GM23338 (cell line): ENCODE results near the gene MTR. TPM values are rescaled to one million over a fixed set of nuclear protein-coding genes. Genes with fewer than 3 reads are reported as not detected.

Experiments used
- ATAC-seq: fragments of 200-7000 bp; cut with Tn5 transposase; 3 replicates; pipeline ENCODE4 v1.9.1; 2020
- DNase-seq: peaks from one replicate; pipeline ENCODE4 v3.0.0-alpha.2; 2015; ENCODE audit warnings: low spot score
- H2AFZ ChIP-seq: fragments of 200-600 bp; sonication (generic); 2 replicates; pipeline ENCODE4 v1.8.0; 2016; ENCODE audit warnings: antibody characterized with exemption, mild to moderate bottlenecking, moderate library complexity
- H3F3A ChIP-seq: fragments of 200-600 bp; sonication (generic); replicated peaks from 2 replicates; pipeline ENCODE4 v1.8.0; 2017; ENCODE audit warnings: antibody characterized with exemption, mixed run types, low read depth
- H3K27ac ChIP-seq: fragments of 200-600 bp; sonication (generic); 2 replicates; pipeline ENCODE4 v1.6.1; 2016; ENCODE audit warnings: low read depth
- H3K27me3 ChIP-seq: fragments of 200-600 bp; sonication (generic); 2 replicates; pipeline ENCODE4 v1.8.0; 2016; ENCODE audit warnings: mild to moderate bottlenecking, mixed run types, moderate library complexity; ENCODE audit not compliant: insufficient read depth
- H3K36me3 ChIP-seq: fragments of 200-600 bp; sonication (generic); 2 replicates; pipeline ENCODE4 v1.8.0; 2016; ENCODE audit warnings: mild to moderate bottlenecking; ENCODE audit not compliant: insufficient read depth
- H3K4me1 ChIP-seq: fragments of 200-600 bp; sonication (generic); 2 replicates; pipeline ENCODE4 v1.8.0; 2016; ENCODE audit warnings: mild to moderate bottlenecking, moderate library complexity; ENCODE audit not compliant: insufficient read depth
- H3K4me2 ChIP-seq: fragments of 200-600 bp; sonication (generic); 2 replicates; pipeline ENCODE4 v1.7.1; 2017; ENCODE audit warnings: mixed run types
- H3K4me3 ChIP-seq: fragments of 200-600 bp; sonication (generic); 2 replicates; pipeline ENCODE4 v1.6.1; 2016; ENCODE audit warnings: mixed run types
- H3K79me2 ChIP-seq: fragments of 200-600 bp; sonication (generic); replicated peaks from 2 replicates; pipeline ENCODE4 v1.8.0; 2017; ENCODE audit warnings: mild to moderate bottlenecking; ENCODE audit not compliant: insufficient read depth
- H3K9me2 ChIP-seq: fragments of 200-600 bp; sonication (generic); 2 replicates; pipeline ENCODE4 v1.8.0; 2017; ENCODE audit not compliant: insufficient read depth
- H4K20me1 ChIP-seq: fragments of 200-600 bp; sonication (generic); replicated peaks from 2 replicates; pipeline ENCODE4 v1.8.0; 2017; ENCODE audit warnings: mild to moderate bottlenecking; ENCODE audit not compliant: insufficient read depth
- H3K27ac Mint-ChIP-seq: 2 replicates; pipeline ENCODE4 v1.8.0; 2020; ENCODE audit warnings: inconsistent platforms, mild to moderate bottlenecking, moderate library complexity, mixed read lengths
- H3K27me3 Mint-ChIP-seq: 3 replicates; pipeline ENCODE4 v1.8.0; 2022; ENCODE audit warnings: low read depth, mild to moderate bottlenecking, moderate library complexity, mixed read lengths, inconsistent platforms; ENCODE audit not compliant: insufficient read depth, poor library complexity
- H3K36me3 Mint-ChIP-seq: 3 replicates; pipeline ENCODE4 v1.8.0; 2021; ENCODE audit warnings: low read depth, mild to moderate bottlenecking, inconsistent platforms, moderate library complexity, mixed read lengths
- H3K4me1 Mint-ChIP-seq: 3 replicates; pipeline ENCODE4 v1.8.0; 2020; ENCODE audit warnings: mild to moderate bottlenecking, inconsistent platforms, mixed read lengths
- H3K4me3 Mint-ChIP-seq: 3 replicates; pipeline ENCODE4 v1.8.0; 2021; ENCODE audit warnings: moderate library complexity, mild to moderate bottlenecking, inconsistent platforms, mixed read lengths
- H3K9me3 Mint-ChIP-seq: 3 replicates; pipeline ENCODE4 v1.8.0; 2020; ENCODE audit warnings: moderate library complexity, mild to moderate bottlenecking, inconsistent platforms, mixed read lengths
- CTCF ChIP-seq, 2 experiments: fragments of 200-600 bp in 1 of 2; sonication (generic) in 1 of 2; conservative IDR thresholded peaks; 2 replicates each; pipeline versions ENCODE4 v1.5.1 to v1.6.1; 2016 to 2017; ENCODE audit warnings: antibody characterized with exemption in 2 of 2, low read depth in 2 of 2, mild to moderate bottlenecking in 2 of 2, moderate library complexity in 1 of 2
- EZH2phosphoT487 ChIP-seq: fragments of 200-600 bp; sonication (generic); IDR thresholded peaks from one replicate; pipeline ENCODE4 v1.8.1; 2018; ENCODE audit warnings: antibody characterized with exemption; ENCODE audit not compliant: unreplicated experiment
- JUNB ChIP-seq: IDR thresholded peaks from one replicate; pipeline ENCODE4 v1.6.1; 2016; ENCODE audit warnings: antibody characterized with exemption; ENCODE audit not compliant: unreplicated experiment
- NANOG ChIP-seq: IDR thresholded peaks from 2 replicates; pipeline ENCODE4 v1.6.1; 2016; ENCODE audit warnings: antibody characterized with exemption, borderline replicate concordance
- ZNF114 ChIP-seq: fragments of 250-450 bp; sonication (Bioruptor Pico); IDR thresholded peaks from 2 replicates; pipeline ENCODE4 v1.5.0; 2020; ENCODE audit warnings: mild to moderate bottlenecking, moderate library complexity
- polyA plus RNA-seq: library from polyadenylated mRNA; unstranded; fragments of >200 nt; fragmentation: Nextera tagmentation; extraction: Ambion mirVana; gene quantifications from 2 replicates; pipeline ENCODE4 v1.2.1, GENCODE V29; 2016
- total RNA-seq: library from RNA; depleted of rRNA; stranded (reverse); fragments of >200 nt; shearing (Covaris generic); gene quantifications from 2 replicates; pipeline ENCODE4 v1.2.3, GENCODE V29; 2014
- TF ChIP-seq, protein P1 (sequence below): fragments of 250-450 bp; sonication (Bioruptor Pico); IDR thresholded peaks from 2 replicates; pipeline ENCODE4 v1.5.0; 2020; ENCODE audit warnings: mild to moderate bottlenecking, moderate library complexity

Gene MTR
- total and polyA plus RNA-seq, 2 experiments from 2014 or later = 6.4 to 20.0 TPM

GRCh38 chr1:236830560-236830959 is 35.5 kb downstream of the MTR start:
- no peak overlapping the region for H3K4me2 ChIP-seq
- no peak overlapping the region for H3K27ac ChIP-seq
- no peak overlapping the region for H3K4me3 Mint-ChIP-seq
- no peaks in the 10 kb centered on the region for H3K79me2 ChIP-seq
- H3K9me3 Mint-ChIP-seq = no peaks in the 10 kb centered on the region
- no peaks in the 10 kb centered on the region; the same call in 1 of the 2 replicates for H4K20me1 ChIP-seq
- H3K4me1 ChIP-seq = no peaks in the 10 kb centered on the region
- H3K27me3 ChIP-seq = no peaks in the 10 kb centered on the region
- H3F3A ChIP-seq = no peaks in the 10 kb centered on the region
- H2AFZ ChIP-seq = no peak overlapping the region
- H3K36me3 Mint-ChIP-seq = peaks cover 31% of the 10 kb centered on the region; the same call in 2 of the 3 replicates
- no peak overlapping the region for H3K27ac Mint-ChIP-seq
- H3K9me2 ChIP-seq = no peaks in the 10 kb centered on the region
- DNase-seq = no peak
- H3K36me3 ChIP-seq = 0 out of 2 replicates have a peak, but pooled peaks cover 13% of the 10 kb centered on the region
- no peak overlapping the region for H3K4me3 ChIP-seq
- ATAC-seq = no peak
- H3K27me3 Mint-ChIP-seq = peaks cover 2% of the 10 kb centered on the region
- H3K4me1 Mint-ChIP-seq = no peaks in the 10 kb centered on the region
- TF ChIP-seq CTCF (conservative IDR thresholded peaks at IDR 0.05; ENCODE audit: low read depth in 2 of 2) = no peak
- TF ChIP-seq, protein P1, sequence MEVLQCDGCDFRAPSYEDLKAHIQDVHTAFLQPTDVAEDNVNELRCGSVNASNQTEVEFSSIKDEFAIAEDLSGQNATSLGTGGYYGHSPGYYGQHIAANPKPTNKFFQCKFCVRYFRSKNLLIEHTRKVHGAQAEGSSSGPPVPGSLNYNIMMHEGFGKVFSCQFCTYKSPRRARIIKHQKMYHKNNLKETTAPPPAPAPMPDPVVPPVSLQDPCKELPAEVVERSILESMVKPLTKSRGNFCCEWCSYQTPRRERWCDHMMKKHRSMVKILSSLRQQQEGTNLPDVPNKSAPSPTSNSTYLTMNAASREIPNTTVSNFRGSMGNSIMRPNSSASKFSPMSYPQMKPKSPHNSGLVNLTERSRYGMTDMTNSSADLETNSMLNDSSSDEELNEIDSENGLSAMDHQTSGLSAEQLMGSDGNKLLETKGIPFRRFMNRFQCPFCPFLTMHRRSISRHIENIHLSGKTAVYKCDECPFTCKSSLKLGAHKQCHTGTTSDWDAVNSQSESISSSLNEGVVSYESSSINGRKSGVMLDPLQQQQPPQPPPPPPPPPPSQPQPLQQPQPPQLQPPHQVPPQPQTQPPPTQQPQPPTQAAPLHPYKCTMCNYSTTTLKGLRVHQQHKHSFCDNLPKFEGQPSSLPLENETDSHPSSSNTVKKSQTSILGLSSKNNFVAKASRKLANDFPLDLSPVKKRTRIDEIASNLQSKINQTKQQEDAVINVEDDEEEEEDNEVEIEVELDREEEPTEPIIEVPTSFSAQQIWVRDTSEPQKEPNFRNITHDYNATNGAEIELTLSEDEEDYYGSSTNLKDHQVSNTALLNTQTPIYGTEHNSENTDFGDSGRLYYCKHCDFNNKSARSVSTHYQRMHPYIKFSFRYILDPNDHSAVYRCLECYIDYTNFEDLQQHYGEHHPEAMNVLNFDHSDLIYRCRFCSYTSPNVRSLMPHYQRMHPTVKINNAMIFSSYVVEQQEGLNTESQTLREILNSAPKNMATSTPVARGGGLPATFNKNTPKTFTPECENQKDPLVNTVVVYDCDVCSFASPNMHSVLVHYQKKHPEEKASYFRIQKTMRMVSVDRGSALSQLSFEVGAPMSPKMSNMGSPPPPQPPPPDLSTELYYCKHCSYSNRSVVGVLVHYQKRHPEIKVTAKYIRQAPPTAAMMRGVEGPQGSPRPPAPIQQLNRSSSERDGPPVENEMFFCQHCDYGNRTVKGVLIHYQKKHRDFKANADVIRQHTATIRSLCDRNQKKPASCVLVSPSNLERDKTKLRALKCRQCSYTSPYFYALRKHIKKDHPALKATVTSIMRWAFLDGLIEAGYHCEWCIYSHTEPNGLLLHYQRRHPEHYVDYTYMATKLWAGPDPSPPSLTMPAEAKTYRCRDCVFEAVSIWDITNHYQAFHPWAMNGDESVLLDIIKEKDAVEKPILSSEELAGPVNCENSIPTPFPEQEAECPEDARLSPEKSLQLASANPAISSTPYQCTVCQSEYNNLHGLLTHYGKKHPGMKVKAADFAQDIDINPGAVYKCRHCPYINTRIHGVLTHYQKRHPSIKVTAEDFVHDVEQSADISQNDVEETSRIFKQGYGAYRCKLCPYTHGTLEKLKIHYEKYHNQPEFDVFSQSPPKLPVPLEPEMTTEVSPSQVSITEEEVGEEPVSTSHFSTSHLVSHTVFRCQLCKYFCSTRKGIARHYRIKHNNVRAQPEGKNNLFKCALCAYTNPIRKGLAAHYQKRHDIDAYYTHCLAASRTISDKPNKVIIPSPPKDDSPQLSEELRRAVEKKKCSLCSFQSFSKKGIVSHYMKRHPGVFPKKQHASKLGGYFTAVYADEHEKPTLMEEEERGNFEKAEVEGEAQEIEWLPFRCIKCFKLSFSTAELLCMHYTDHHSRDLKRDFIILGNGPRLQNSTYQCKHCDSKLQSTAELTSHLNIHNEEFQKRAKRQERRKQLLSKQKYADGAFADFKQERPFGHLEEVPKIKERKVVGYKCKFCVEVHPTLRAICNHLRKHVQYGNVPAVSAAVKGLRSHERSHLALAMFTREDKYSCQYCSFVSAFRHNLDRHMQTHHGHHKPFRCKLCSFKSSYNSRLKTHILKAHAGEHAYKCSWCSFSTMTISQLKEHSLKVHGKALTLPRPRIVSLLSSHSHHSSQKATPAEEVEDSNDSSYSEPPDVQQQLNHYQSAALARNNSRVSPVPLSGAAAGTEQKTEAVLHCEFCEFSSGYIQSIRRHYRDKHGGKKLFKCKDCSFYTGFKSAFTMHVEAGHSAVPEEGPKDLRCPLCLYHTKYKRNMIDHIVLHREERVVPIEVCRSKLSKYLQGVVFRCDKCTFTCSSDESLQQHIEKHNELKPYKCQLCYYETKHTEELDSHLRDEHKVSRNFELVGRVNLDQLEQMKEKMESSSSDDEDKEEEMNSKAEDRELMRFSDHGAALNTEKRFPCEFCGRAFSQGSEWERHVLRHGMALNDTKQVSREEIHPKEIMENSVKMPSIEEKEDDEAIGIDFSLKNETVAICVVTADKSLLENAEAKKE (CRISPR knock-in tag) = no peak
- no peak for TF ChIP-seq NANOG
- TF ChIP-seq JUNB = no peak
- no peak for TF ChIP-seq EZH2phosphoT487
- no peak for TF ChIP-seq ZNF114 (CRISPR knock-in tag)
